DMS114 treated with DMSO at 0.1 percent for 48 hours (cell line): Measurements from ENCODE around the gene AFAP1L1.

ENCODE experiments used
- DNase-seq: peaks from one replicate; lab custom pipeline; 2025; ENCODE audit not compliant: unreplicated experiment; lab: John Stamatoyannopoulos, UW

AFAP1L1 gene

GRCh38 chr5:149271716-149272563, at the start of gene AFAP1L1:
TSS of gene AFAP1L1 (plus strand) at chr5:149271859. CDS start at chr5:149271969, 110 bp downstream.
- peak; percentile 54 for DNase-seq

- no peak for DNase-seq
Observed at GRCh38 chr5:149223081-149223848, 48.4 kb upstream of the AFAP1L1 start.

GRCh38 chr5:149224282-149224681, 47.4 kb upstream of the AFAP1L1 start:
- no peak for DNase-seq

- no peak for DNase-seq
Observed at GRCh38 chr5:149227168-149227826, 44.4 kb upstream of the AFAP1L1 start.

- DNase-seq = peak; percentile 46
Observed at GRCh38 chr5:149228618-149229297, 42.9 kb upstream of the AFAP1L1 start.

GRCh38 chr5:149229298-149229937, 42.2 kb upstream of the AFAP1L1 start:
- no peak for DNase-seq

GRCh38 chr5:149235841-149236240, 35.8 kb upstream of the AFAP1L1 start:
- DNase-seq = no peak

- DNase-seq = no peak
Observed at GRCh38 chr5:149237662-149238061, 34.0 kb upstream of the AFAP1L1 start.

GRCh38 chr5:149238540-149238939, 33.1 kb upstream of the AFAP1L1 start:
- DNase-seq = no peak

- no peak for DNase-seq
Observed at GRCh38 chr5:149239917-149240316, 31.7 kb upstream of the AFAP1L1 start.

GRCh38 chr5:149240354-149240998, 31.2 kb upstream of the AFAP1L1 start:
- no peak for DNase-seq

GRCh38 chr5:149242339-149242738, 29.3 kb upstream of the AFAP1L1 start:
- DNase-seq = no peak

GRCh38 chr5:149246906-149247305, 24.8 kb upstream of the AFAP1L1 start:
- DNase-seq = no peak

- no peak for DNase-seq
Observed at GRCh38 chr5:149247726-149248125, 23.9 kb upstream of the AFAP1L1 start.

GRCh38 chr5:149251546-149251945, 20.1 kb upstream of the AFAP1L1 start:
- no peak for DNase-seq

- DNase-seq = no peak
Observed at GRCh38 chr5:149254506-149254905, 17.2 kb upstream of the AFAP1L1 start.

- no peak for DNase-seq
Observed at GRCh38 chr5:149256451-149256850, 15.2 kb upstream of the AFAP1L1 start.

GRCh38 chr5:149257131-149257530, 14.5 kb upstream of the AFAP1L1 start:
- DNase-seq = no peak

- no peak for DNase-seq
Observed at GRCh38 chr5:149257889-149258705, 13.6 kb upstream of the AFAP1L1 start.
